ENCODE measurements around the gene KCTD4.

KCTD4 gene

GRCh38 chr13:45179428-45179827, 21.4 kb downstream of the KCTD4 start (continued):
- peak; percentile 13; the same call in 1 of the 2 replicates for TF ChIP-seq ZNF629 (tag by site-specific recombination; IDR thresholded peaks at IDR 0.05)
- TF ChIP-seq FEZF1 (tag by site-specific recombination; IDR thresholded peaks at IDR 0.05): peak; percentile 76
- TF ChIP-seq IKZF3 (tag by site-specific recombination; IDR thresholded peaks at IDR 0.05): peak; percentile 47; the same call in 1 of the 2 replicates

GRCh38 chr13:45178349-45179162, 22.3 kb downstream of the KCTD4 start:
- ChIA-PET CTCF (interaction anchor here (0.8 to 0.9 kb wide), 2 partner anchors 17 to 103 kb away, joined by 3 read pairs; no protein-coding TSS in a partner anchor), POLR2A (interaction anchor here (1.1 kb wide), 1 partner anchor 16 kb away, joined by 3 read pairs; no protein-coding TSS in a partner anchor)
- no peaks in the 10 kb centered on the region for H3K36me3 ChIP-seq (ENCODE audit: control insufficient read depth in 2 of 2, insufficient read depth in 1 of 2, low read length in 2 of 2)
- peaks cover 17% of the 10 kb centered on the region for H3K4me1 ChIP-seq (ENCODE audit: control insufficient read depth, insufficient read depth, low read length)
- no peak overlapping the region for H3K4me3 ChIP-seq (ENCODE audit: low read depth, low read length)
- peak overlapping the region; percentile 51 for H3K27ac ChIP-seq (ENCODE audit: extremely low read depth, low read depth, low read length)
- no peaks in the 10 kb centered on the region for H3K9me3 ChIP-seq (ENCODE audit: control insufficient read depth, insufficient read depth, low read depth, low read length)
- TF ChIP-seq OVOL3 (tag by site-specific recombination; IDR thresholded peaks at IDR 0.05) (no peak), ZNF324 (tag by site-specific recombination; IDR thresholded peaks at IDR 0.05) (no peak; the same call in 1 of the 2 replicates), ZNF76 (tag by site-specific recombination; IDR thresholded peaks at IDR 0.05; ENCODE audit: borderline replicate concordance, low read depth) (peak; percentile 59; the same call in 1 of the 2 replicates), ZNF398 (tag by site-specific recombination; IDR thresholded peaks at IDR 0.05) (no peak), ZNF571 (tag by site-specific recombination; IDR thresholded peaks at IDR 0.05) (no peak), ELK4 (IDR thresholded peaks at IDR 0.05; ENCODE audit: borderline replicate concordance, low read depth, low read length) (no peak), GLI4 (tag by site-specific recombination; IDR thresholded peaks at IDR 0.05) (no peak), ZBTB10 (tag by site-specific recombination; IDR thresholded peaks at IDR 0.05) (no peak), ZNF146 (tag by site-specific recombination; IDR thresholded peaks at IDR 0.05) (0 out of 2 replicates have a peak, but pooled peaks have one; percentile 23), ZNF2 (tag by site-specific recombination; IDR thresholded peaks at IDR 0.05) (peak; percentile 90; the same call in 1 of the 2 replicates), ZNF785 (tag by site-specific recombination; IDR thresholded peaks at IDR 0.05) (no peak), ZNF837 (tag by site-specific recombination; IDR thresholded peaks at IDR 0.05) (no peak), ZNF560 (tag by site-specific recombination; IDR thresholded peaks at IDR 0.05; ENCODE audit: borderline replicate concordance) (no peak), ZNF239 (tag by site-specific recombination; IDR thresholded peaks at IDR 0.05) (no peak), ZNF23 (tag by site-specific recombination; IDR thresholded peaks at IDR 0.05; ENCODE audit: borderline replicate concordance) (no peak), ZNF341 (tag by site-specific recombination; IDR thresholded peaks at IDR 0.05; ENCODE audit: low read depth) (no peak), ZNF140 (tag by site-specific recombination; IDR thresholded peaks at IDR 0.05) (no peak), IKZF3 (tag by site-specific recombination; IDR thresholded peaks at IDR 0.05) (peak; percentile 55; the same call in 1 of the 2 replicates), ZSCAN18 (tag by site-specific recombination; IDR thresholded peaks at IDR 0.05) (no peak), ZNF548 (tag by site-specific recombination; IDR thresholded peaks at IDR 0.05) (no peak), ZNF404 (tag by site-specific recombination; IDR thresholded peaks at IDR 0.05) (no peak), ZIC2 (tag by site-specific recombination; IDR thresholded peaks at IDR 0.05) (no peak), ZBTB8A (tag by site-specific recombination; IDR thresholded peaks at IDR 0.05) (peak; percentile 50), ZNF302 (tag by site-specific recombination; IDR thresholded peaks at IDR 0.05; ENCODE audit: low read depth) (no peak), ZNF19 (tag by site-specific recombination; IDR thresholded peaks at IDR 0.05; ENCODE audit: low read depth) (no peak), ZSCAN16 (tag by site-specific recombination; IDR thresholded peaks at IDR 0.05) (no peak), ZBTB6 (tag by site-specific recombination; IDR thresholded peaks at IDR 0.05) (no peak)
